ENCODE data around the gene GPR75.
A peak's percentile ranks its signal among the peaks of the same experiment; 100 is the strongest.
"Not testable (repeated sequence)": the region's sequence is repeated elsewhere in the genome, so short reads cannot be mapped to it uniquely, and the experiment has no call there.

Gene GPR75

GRCh38 chr2:53852532-53852931, 7.2 kb downstream of the GPR75 start:
- no peak for DNase-seq (ENCODE audit: low spot score)

- DNase-seq (ENCODE audit: low spot score) = not testable (repeated sequence)
Observed at GRCh38 chr2:53851052-53851757, 8.6 kb downstream of the GPR75 start.

GRCh38 chr2:53848062-53848461, 11.7 kb downstream of the GPR75 start:
- DNase-seq (ENCODE audit: low spot score) = no peak

GRCh38 chr2:53843595-53843994, 16.2 kb downstream of the GPR75 start:
- DNase-seq (ENCODE audit: low spot score) = no peak

GRCh38 chr2:53842891-53843290, 16.9 kb downstream of the GPR75 start:
- DNase-seq (ENCODE audit: low spot score) = no peak

- DNase-seq (ENCODE audit: low spot score) = not testable (repeated sequence)
Observed at GRCh38 chr2:53841651-53842050, 18.1 kb downstream of the GPR75 start.

GRCh38 chr2:53840580-53840979, 19.2 kb downstream of the GPR75 start:
- no peak for DNase-seq (ENCODE audit: low spot score)

GRCh38 chr2:53829980-53830290, 29.8 kb downstream of the GPR75 start:
- DNase-seq (ENCODE audit: low spot score) = not testable (repeated sequence)

- DNase-seq (ENCODE audit: low spot score) = no peak
Observed at GRCh38 chr2:53829273-53829979, 30.3 kb downstream of the GPR75 start.

GRCh38 chr2:53828331-53828730, 31.4 kb downstream of the GPR75 start:
- DNase-seq (ENCODE audit: low spot score) = no peak

- DNase-seq (ENCODE audit: low spot score) = peak; percentile 47
Observed at GRCh38 chr2:53827398-53828175, 32.2 kb downstream of the GPR75 start.

GRCh38 chr2:53826587-53827397, 33.0 kb downstream of the GPR75 start:
- DNase-seq (ENCODE audit: low spot score) = peak; percentile 72

GRCh38 chr2:53826030-53826410, 33.7 kb downstream of the GPR75 start:
- DNase-seq (ENCODE audit: low spot score) = no peak

- DNase-seq (ENCODE audit: low spot score) = not testable (repeated sequence)
Observed at GRCh38 chr2:53823639-53824038, 36.1 kb downstream of the GPR75 start.

GRCh38 chr2:53821810-53822209, 38.0 kb downstream of the GPR75 start:
- DNase-seq (ENCODE audit: low spot score) = no peak

- no peak for DNase-seq (ENCODE audit: low spot score)
Observed at GRCh38 chr2:53820711-53821110, 39.1 kb downstream of the GPR75 start.

- no peak for DNase-seq (ENCODE audit: low spot score)
Observed at GRCh38 chr2:53820048-53820447, 39.7 kb downstream of the GPR75 start.

GRCh38 chr2:53819634-53820033, 40.1 kb downstream of the GPR75 start:
- no peak for DNase-seq (ENCODE audit: low spot score)

- DNase-seq (ENCODE audit: low spot score) = no peak
Observed at GRCh38 chr2:53818854-53819435, 40.8 kb downstream of the GPR75 start.

GRCh38 chr2:53813151-53813550, 46.6 kb downstream of the GPR75 start:
- no peak for DNase-seq (ENCODE audit: low spot score)

- no peak for DNase-seq (ENCODE audit: low spot score)
Observed at GRCh38 chr2:53811601-53812000, 48.2 kb downstream of the GPR75 start.
